ENCODE data around the gene MAMDC2. TPM values are rescaled to one million over a fixed set of nuclear protein-coding genes. Genes with fewer than 3 reads are reported as not detected.

The MAMDC2 gene
- total RNA-seq, 1 donor from 2014 or later = 211 TPM

- Histone ChIP-seq H4K20me1 (ENCODE audit: insufficient read depth, low read length) (no peaks in the 10 kb centered on the region), H3K4me3 (ENCODE audit: insufficient read depth, low read depth, low read length) (no peak overlapping the region), H3K27ac (ENCODE audit: low read depth, low read length) (peak overlapping the region; percentile 63), H3K36me3 (ENCODE audit: insufficient read depth, low read length) (no peaks in the 10 kb centered on the region), H3K9ac (ENCODE audit: low read length) (peak overlapping the region; percentile 42), H3K9me3 (ENCODE audit: insufficient read depth, low read depth, low read length) (no peaks in the 10 kb centered on the region), H3K27me3 (ENCODE audit: insufficient read depth, low read length) (no peaks in the 10 kb centered on the region), H3K79me2 (ENCODE audit: insufficient read depth, low read length) (no peaks in the 10 kb centered on the region), H2AFZ (ENCODE audit: low read depth, low read length) (no peak overlapping the region), H3K4me1 (ENCODE audit: insufficient read depth, low read length) (peaks cover 8% of the 10 kb centered on the region), H3K4me2 (ENCODE audit: low read length) (no peak overlapping the region)
- Mint-ChIP-seq H3K27me3 (ENCODE audit: low read depth, unreplicated experiment) (no peaks in the 10 kb centered on the region), H3K4me1 (ENCODE audit: low read depth, unreplicated experiment) (no peaks in the 10 kb centered on the region), H3K4me3 (ENCODE audit: unreplicated experiment) (no peak overlapping the region), H3K36me3 (ENCODE audit: low read depth, unreplicated experiment) (no peaks in the 10 kb centered on the region), H3K9me3 (ENCODE audit: unreplicated experiment) (peaks cover 4% of the 10 kb centered on the region), H3K27ac (ENCODE audit: unreplicated experiment) (no peak overlapping the region)
- FAIRE-seq (peak; percentile 17), DNase-seq (ENCODE audit: low read depth) (peak; percentile 87)
- no peak for TF ChIP-seq CTCF (IDR thresholded peaks at IDR 0.05; ENCODE audit: insufficient read depth, low read depth, low read length)
- TF ChIP-seq EZH2 (IDR thresholded peaks at IDR 0.05; ENCODE audit: insufficient read depth, low read length) = no peak
Observed at GRCh38 chr9:70031141-70031545, 12.5 kb upstream of the MAMDC2 start.

GRCh38 chr9:70034271-70034711, 9.4 kb upstream of the MAMDC2 start:
- no peak overlapping the region for H3K4me3 Mint-ChIP-seq (ENCODE audit: unreplicated experiment)
- peak overlapping the region; percentile 14 for H3K9ac ChIP-seq (ENCODE audit: low read length)

More at GRCh38 chr9:70034271-70034711, 9.4 kb upstream of the MAMDC2 start:
- Histone ChIP-seq H4K20me1 (ENCODE audit: insufficient read depth, low read length) (no peaks in the 10 kb centered on the region), H3K36me3 (ENCODE audit: insufficient read depth, low read length) (no peaks in the 10 kb centered on the region), H3K27me3 (ENCODE audit: insufficient read depth, low read length) (no peaks in the 10 kb centered on the region), H3K4me2 (ENCODE audit: low read length) (no peak overlapping the region), H3K4me3 (ENCODE audit: insufficient read depth, low read depth, low read length) (no peak overlapping the region), H3K27ac (ENCODE audit: low read depth, low read length) (peak overlapping the region; percentile 54), H3K4me1 (ENCODE audit: insufficient read depth, low read length) (peaks cover 8% of the 10 kb centered on the region), H2AFZ (ENCODE audit: low read depth, low read length) (no peak overlapping the region), H3K9me3 (ENCODE audit: insufficient read depth, low read depth, low read length) (no peaks in the 10 kb centered on the region), H3K79me2 (ENCODE audit: insufficient read depth, low read length) (no peaks in the 10 kb centered on the region)
- Mint-ChIP-seq H3K36me3 (ENCODE audit: low read depth, unreplicated experiment) (peaks cover 3% of the 10 kb centered on the region), H3K27ac (ENCODE audit: unreplicated experiment) (no peak overlapping the region), H3K9me3 (ENCODE audit: unreplicated experiment) (peaks cover 10% of the 10 kb centered on the region), H3K4me1 (ENCODE audit: low read depth, unreplicated experiment) (no peaks in the 10 kb centered on the region), H3K27me3 (ENCODE audit: low read depth, unreplicated experiment) (no peaks in the 10 kb centered on the region)
- TF ChIP-seq EZH2 (IDR thresholded peaks at IDR 0.05; ENCODE audit: insufficient read depth, low read length) (no peak), CTCF (IDR thresholded peaks at IDR 0.05; ENCODE audit: insufficient read depth, low read depth, low read length) (no peak)
- FAIRE-seq (no peak), DNase-seq (ENCODE audit: low read depth) (peak; percentile 59)

Data from astrocyte (in vitro differentiated cells and primary cell).